ENCODE measurements around the gene ST8SIA4.

The ST8SIA4 gene, protein sequence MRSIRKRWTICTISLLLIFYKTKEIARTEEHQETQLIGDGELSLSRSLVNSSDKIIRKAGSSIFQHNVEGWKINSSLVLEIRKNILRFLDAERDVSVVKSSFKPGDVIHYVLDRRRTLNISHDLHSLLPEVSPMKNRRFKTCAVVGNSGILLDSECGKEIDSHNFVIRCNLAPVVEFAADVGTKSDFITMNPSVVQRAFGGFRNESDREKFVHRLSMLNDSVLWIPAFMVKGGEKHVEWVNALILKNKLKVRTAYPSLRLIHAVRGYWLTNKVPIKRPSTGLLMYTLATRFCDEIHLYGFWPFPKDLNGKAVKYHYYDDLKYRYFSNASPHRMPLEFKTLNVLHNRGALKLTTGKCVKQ

DNA sequence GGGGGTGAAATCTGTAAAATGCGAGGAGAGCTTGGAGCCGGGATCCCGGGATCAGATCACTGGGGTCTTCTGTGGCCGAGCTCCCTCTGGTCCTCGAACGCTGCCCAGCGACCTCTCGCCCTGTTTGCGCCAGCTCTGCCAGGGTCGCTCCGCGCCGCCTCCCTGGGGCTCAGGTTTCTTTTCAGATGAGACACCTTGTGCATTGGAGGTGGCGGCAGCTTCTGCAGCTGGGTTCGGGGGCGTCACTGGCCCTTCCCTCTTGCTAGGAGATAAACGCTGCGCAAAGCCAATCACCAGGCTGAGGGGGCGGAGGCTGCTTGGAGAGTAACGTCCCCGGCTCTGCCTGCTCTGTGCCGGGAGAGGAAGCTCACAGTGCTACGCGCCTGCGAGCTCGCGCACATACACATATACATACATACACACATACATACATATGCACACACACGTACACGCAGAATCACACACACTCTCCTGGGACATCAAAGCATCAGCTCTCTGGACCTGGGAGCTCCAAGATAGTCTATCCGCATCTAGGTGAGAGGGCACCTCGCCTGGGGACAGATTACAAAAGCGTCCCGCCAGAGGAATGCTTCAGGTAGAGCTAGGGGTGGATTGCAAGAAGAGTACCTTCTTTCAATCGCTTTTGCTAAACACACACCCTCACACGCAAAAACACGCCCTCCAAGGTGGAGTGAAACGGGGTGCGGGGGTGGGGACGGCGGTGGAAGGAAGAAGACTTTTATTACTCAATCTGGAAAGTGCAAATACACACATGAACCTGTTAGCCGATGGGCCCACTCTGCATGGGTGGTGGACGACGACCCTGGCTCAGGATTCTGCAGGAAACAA, at the start of gene ST8SIA4:
Gene ST8SIA4 (minus strand): TSS at position 244 of the 849 bp plus-strand sequence. CDS start 327 bp downstream, outside the sequence.
- peak within 1 kb of the TSS in 20 of 21 experiments; percentile 9 to 98 (median 85) for H3K27ac ChIP-seq
- H3K4me3 ChIP-seq = peak within 1 kb of the TSS; percentile 50 to 64 (median 61)

DNA sequence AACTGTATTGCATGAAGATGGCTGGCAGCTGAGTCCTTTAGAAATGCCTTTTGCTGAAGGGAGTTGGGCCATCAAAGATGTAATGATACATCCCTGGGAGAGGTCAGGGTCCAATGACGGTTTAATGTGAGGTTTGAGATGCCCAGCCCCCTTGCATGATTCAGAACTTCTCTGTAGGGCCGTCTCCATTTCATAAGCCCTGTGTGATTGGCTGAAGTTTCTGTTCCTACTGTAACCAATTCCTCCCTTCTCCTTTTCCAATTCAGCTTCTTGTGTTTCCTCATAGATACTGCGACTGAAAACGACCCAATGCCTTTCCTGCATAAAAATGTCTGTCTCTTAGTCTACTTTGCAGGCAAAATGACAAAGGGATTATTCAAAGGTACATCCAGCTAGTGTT, 47.9 kb upstream of the ST8SIA4 start:
- H3K27ac ChIP-seq = no peak overlapping the region

DNA sequence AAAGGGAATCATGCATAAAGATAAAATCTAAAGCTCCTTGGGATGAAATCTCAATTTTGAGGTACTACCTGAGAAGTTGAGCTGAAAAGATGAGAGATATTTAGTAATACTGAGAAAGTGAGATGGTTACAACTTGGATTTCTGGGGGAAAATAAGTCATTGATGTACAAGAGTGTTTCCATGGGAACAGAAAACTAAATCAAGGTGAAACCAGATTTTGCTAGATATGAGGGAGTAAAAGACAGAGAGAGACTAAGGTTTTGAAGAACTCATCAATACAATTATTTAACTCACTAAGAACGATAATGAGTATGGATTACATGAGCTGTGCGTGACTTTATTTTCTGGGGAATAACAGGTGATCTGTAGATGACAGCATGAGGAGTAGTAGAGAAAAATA, 10.2 kb upstream of the ST8SIA4 start:
- Histone ChIP-seq H3K27ac (no peak overlapping the region), H3K4me3 (no peak overlapping the region)

More for the DNA sequence above, 47.9 kb upstream of the ST8SIA4 start:
- H3K4me3 ChIP-seq = no peak overlapping the region

DNA sequence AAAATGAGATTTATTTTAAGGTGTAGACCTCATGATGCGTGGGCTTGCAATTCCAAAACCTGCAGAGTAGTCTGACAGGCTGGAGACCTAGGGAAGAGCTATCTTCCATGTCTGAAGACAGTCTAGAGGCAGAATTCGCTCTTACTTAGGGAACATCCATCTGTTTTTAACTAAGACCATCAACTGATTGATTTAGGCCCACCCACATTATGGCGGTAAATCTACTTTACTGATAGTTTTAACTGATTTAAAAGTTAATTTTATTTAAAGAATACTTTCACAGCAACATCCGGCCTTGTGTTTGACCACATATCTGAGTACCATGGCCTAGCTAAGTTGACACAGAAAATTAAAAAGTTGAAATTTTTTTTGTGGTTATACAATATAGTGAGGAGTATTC, 6.0 kb upstream of the ST8SIA4 start:
- no peak overlapping the region for H3K27ac ChIP-seq
- no peak overlapping the region for H3K4me3 ChIP-seq

DNA sequence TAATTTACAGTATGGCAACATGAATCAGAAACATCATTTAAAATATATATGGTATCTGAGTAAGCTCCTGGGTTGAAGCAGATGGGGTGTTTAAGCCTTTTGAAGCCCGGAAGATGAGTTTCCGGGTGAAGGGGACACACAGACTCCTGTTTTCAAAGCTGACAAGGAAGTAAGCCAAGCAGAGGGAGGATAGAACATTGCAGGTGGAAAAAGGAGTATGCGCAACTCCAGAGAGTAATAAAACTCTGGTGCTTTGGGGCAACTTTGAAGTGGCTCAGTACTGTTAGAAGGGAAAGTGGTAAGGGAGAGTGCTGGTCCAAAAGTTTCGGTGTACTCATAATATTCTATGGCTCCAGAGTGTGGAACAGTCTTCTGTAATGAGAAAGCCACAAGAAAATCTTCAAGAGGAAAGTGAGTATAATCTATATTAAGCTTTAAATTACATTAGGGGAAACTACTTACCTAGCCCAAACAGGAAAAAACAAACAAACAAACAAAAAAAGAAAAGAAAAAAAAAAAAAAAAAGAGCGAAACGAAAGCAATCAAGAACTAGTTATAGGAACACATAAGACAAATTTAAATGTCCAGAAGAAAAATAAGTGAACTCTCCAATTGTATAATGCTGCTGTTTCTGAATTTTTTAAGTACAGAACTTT, 2.3 kb upstream of the ST8SIA4 start:
- Histone ChIP-seq H3K27ac (peak overlapping the region in 5 of 21 experiments; percentile 21 to 98 (median 88)), H3K4me3 (peak overlapping the region in 4 of 7 experiments; percentile 54 to 64 (median 60))

DNA sequence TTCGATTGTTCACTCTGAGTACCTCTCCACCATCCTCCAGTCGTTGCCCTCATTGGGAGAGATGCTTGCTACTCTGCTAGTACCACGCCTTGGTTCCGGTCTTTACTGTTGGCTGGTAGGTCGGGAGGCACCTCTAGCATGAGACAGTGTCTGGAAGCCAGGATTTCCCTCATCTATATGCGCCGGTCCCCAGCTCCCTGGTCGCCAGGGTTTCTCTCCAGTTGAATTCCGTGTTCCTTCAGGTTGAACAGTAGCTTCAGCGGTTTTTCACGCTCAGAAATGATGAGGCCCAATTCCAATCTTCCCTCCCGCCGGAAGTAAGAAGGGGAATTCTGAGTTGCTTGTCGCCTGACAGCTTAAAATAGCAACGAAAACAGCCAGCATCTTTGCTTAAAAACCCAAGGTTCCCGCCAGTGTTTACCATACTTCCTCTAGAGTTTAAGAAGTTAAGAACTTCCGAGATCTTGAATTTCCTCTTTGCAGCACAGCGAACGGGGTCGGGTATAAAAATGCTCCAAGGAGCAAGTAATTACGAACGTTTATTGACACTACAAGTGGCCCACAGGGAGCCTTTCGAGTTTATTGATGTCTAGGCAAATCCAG, 1.3 kb upstream of the ST8SIA4 start:
- peak overlapping the region; percentile 50 to 64 (median 61) for H3K4me3 ChIP-seq
- peak overlapping the region in 18 of 21 experiments; percentile 9 to 98 (median 84) for H3K27ac ChIP-seq

DNA sequence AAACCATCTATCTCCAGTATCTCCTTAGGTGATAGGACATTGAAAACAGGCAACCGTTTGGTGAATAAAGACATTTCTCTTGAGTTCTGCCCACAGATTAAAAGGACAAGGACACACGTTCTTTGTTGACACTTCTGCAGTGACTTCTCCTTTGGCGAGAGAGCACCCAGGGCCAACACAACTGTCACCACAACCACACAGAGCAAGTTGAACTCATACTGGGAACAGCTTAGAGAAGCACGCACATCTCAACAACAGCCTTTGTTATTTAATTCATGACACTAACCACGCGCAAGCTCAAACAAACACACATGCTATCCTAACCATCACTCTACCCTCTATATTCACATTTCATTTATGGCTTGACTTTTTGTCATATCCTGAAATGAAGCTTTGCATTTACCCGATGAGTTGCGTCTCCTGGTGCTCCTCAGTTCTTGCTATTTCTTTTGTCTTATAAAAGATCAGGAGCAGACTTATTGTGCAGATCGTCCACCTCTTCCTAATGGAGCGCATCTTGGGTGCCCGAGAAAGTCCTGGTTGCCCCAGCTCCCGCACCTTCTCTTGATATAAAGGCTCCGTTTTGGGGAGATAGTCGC, 543 bp downstream of the ST8SIA4 start:
- Histone ChIP-seq H3K4me3 (peak overlapping the region; percentile 50 to 64 (median 61)), H3K27ac (peak overlapping the region in 19 of 21 experiments; percentile 2 to 98 (median 85))

DNA sequence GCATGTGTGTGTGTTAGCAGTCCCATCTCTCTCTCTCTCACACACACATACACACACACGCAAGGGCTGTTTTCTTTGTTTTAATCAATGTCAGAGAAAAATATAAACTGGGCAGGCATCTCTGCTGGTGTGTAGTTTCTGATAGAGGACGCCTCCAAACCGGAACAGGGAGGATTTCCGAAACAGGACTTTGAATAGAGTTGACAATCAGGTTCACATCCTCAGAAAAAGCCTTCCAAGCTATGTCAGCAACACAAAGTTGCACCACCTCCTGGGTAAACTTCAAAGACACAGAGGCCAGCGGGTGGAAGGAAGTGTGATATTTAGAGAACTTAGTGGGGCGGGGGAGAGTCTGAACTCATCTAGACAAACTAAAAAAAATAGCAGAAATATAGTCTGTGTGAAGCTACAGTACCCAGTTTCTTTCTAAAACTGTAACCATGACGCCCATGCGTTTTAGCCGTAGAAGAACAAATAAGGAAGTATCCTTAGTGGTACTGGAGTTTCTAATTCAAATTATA, 1.2 kb downstream of the ST8SIA4 start:
- H3K4me3 ChIP-seq = peak overlapping the region; percentile 50 to 64 (median 61)
- H3K27ac ChIP-seq = peak overlapping the region in 19 of 21 experiments; percentile 2 to 98 (median 86)

DNA sequence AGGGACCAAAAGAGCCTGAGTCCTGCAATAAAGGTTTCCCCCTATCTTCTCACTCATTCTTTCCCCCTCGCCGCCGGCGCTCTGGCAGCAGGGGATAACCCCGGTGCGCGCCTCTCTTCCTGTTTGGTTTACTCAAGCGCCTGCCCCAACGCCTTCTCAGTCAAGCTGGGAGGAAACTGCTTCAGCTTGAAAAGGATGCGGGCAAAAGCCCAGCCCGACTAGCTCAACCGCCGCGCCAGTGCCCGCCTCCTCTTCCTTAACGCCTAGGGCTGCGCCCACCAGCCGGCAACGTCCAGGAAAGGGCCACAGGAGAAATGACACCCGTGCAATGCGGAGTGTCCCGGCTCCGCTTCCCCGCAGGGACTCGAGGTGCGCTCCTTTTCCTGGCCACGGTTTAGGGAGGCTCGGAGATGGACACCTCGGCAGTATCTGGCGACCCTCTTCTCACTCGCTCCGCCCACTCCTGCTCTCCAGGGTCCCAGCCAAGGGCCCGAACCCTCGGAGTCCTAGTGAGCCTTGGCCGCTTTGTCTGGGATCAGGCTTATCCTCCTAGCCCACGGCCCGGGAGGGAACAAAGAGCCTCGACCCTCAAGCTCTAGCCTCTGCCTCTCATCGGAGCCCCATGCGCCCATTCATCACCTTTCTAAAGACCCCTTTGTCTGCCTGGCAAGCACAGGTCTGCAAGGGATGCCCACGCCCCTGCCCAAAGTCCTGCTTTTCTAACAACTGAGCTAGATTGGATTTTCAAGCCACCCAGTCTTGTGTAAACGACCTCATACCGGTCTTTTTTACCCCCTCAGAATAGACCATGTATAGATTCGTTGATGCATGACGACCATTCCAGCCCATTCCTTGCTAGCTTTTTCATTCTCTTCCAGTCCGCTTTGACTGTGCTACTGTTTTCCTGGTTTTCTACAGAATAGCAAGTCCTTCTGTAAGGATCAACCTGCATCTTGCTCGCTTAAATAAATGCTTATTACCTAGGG, 2.0 kb downstream of the ST8SIA4 start:
- H3K27ac ChIP-seq = peak overlapping the region; percentile 56 to 98 (median 85)
- H3K4me3 ChIP-seq = peak overlapping the region; percentile 50 to 64 (median 61)

DNA sequence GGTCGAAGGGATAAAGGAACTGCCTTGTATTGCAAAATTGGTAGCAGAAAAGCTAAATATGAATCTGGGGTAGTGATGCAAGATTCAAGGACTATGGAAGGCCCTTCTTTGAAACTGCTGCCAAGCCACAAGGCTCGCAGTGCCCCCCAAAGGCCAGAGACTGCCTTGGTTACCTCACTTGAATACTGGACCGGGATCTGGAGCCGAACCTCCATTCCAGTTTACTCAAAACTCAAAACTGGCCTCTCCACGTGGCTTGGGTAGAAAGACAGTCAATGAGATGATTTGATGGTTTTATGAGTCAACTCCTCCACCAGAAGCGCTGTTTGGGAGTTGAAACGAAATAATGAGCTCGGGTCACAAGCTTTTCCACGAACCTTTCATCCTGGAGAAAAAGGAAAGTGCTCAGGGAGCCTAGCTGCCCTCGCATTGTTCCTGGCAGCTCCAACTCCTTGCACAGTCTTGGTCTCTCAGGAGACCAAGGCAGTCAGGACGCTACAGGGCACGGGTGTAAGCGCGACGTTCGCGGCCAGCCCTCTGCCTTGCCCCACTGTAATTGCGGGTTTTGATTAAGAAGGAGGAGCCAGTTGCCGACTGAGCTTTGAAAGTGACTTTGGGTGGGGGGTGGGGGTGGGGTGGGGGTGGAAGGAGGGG, 2.8 kb downstream of the ST8SIA4 start:
- H3K27ac ChIP-seq = peak overlapping the region in 20 of 21 experiments; percentile 14 to 98 (median 86)
- peak overlapping the region; percentile 50 to 64 (median 61) for H3K4me3 ChIP-seq

DNA sequence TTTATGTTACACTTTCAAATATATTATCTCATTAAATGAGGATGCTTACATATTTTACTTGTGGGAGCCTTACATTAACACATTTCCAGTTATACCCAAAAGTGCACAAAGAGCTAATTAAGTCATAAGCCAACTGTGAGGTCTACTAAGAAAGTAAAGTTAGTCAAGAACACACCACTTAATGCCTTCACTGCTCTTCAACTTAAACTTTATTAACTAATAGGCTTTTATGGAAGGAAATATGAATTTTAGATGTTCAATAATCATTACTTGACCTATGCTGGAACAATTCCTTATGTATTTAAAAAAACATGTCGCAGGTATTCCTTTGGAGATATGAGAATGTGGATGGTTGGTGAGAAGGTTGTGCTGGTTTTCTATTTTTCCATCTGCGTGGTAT, 3.4 kb downstream of the ST8SIA4 start:
- peak overlapping the region in 4 of 7 experiments; percentile 58 to 64 (median 62) for H3K4me3 ChIP-seq

DNA sequence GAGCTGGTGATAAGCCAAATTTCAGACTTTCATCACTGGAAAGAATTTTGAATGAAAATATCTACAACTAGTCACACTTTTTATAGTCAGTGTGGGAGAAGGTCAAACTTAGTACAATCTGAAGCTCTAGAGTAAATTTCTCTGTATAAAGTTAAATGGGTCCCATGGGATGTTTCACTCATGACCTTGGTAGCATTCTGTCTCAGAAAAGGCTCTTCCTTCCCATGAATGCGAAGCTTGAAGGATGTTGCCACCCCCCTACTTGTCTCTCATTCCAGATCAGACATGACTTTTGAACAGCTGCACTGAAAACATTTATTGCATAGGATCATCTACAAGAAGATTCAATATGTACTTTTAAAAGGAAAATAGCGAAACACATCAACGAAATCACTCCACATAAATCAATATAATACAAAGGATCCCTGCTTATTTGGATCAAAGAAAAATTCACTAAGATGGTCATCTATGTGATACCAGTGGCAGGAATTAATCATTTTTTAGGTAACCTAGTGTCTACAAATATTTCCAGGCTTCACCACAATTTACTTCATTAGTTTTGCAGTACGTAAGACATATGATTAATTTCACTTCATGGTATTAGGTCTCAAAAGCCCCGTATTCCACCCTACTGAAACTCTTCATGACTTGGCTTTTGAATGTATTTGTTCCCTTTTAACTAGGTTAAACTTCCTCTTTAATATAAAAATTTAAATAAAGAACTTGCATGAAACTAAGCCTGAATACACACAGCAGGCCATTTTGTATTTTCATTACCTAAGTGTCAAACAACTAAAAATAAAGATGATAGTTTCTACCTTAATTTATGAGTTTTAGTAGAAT, 4.4 kb downstream of the ST8SIA4 start:
- Histone ChIP-seq H3K27ac (peak overlapping the region in 3 of 21 experiments; percentile 66 to 92 (median 85)), H3K4me3 (no peak overlapping the region)

More for the DNA sequence above, 3.4 kb downstream of the ST8SIA4 start:
- peak overlapping the region in 15 of 21 experiments; percentile 21 to 98 (median 86) for H3K27ac ChIP-seq

DNA sequence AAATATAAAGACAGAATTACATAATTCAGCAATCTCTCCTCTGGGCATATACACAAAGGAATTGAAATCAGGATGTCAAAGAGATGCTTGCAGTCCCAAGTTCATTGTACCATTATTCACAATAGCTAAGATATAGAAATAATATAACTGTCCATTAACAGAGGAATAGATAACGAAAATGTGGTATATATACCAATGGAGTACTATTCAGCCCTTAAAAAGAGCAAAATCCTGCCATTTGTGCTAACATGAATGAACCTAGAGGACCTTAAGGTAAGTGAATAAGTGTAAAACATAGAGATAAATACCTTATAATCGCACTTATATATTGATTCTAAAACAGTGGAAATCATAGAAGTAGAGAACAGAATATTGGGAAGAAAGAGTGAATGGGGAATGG, 7.0 kb downstream of the ST8SIA4 start:
- Histone ChIP-seq H3K4me3 (no peak overlapping the region), H3K27ac (no peak overlapping the region)

DNA sequence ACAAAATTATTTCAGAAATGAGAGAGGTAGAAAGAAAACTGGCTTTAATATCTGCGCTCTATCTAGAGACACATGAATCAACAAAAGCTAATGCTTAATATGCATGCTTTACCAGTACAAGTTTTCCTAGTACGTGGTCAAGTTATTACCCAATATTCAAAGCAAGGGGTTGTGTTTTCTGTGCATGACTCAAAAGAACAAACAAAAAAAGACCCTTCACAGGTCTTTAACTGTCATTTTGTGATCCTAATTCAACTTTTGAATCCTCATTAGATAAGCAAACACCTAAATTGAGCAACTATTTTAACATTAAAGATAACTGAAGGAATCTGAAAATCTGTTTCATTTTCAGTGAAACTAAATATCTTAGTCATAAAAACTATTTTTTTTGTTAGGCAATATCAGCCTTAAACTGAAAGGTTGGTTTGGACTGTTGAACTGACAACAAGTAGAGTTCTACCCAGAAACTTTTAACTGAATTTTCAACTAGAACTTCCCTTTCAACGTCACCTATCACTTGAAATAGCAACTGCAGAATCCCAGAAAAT, 12.5 kb downstream of the ST8SIA4 start:
- H3K27ac ChIP-seq = peak overlapping the region in 17 of 21 experiments; percentile 1 to 81 (median 49)
- peak overlapping the region in 2 of 7 experiments; percentile 2 to 10 for H3K4me3 ChIP-seq

DNA sequence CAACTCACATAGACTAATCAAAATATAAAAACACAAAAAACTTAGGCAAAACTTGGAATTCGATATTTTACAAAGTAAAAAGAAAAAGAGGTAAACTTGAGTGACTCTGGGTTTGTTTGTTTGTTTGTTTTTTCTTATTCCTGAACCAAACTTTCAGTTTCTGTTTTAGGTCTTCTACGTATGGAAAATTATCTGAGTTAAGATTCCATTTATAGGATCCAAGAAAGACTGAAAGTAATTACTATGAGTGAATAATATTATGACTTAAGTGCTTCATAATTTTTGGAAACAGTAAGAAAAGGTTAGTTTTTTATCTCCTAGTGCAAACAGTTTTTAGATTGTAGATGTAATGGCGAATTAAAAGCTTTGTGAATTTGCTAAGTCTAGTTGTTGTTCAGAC, 13.2 kb downstream of the ST8SIA4 start:
- H3K27ac ChIP-seq = peak overlapping the region in 17 of 21 experiments; percentile 1 to 81 (median 49)
- peak overlapping the region in 2 of 7 experiments; percentile 2 to 10 for H3K4me3 ChIP-seq

Measured in skin epidermis (tissue), 12 donors.